ENCODE data around the gene CST8.

The CST8 gene

GRCh38 chr20:23503649-23504048 lies 12.7 kb downstream of the CST8 start:
- H3K4me3 ChIP-seq (ENCODE audit: low read depth, low read length) = no peak overlapping the region
- in situ Hi-C loops (cut with HindIII; ENCODE audit: low sequenced_read_pairs) = no loop called here
- DNase-seq (ENCODE audit: low read depth) = no peak
- TF ChIP-seq CTCF (IDR thresholded peaks at IDR 0.05; ENCODE audit: low read depth, low read length, missing control alignments) = no peak

- no peak overlapping the region for H3K4me3 ChIP-seq (ENCODE audit: low read depth, low read length)
- in situ Hi-C loops (cut with HindIII; ENCODE audit: low sequenced_read_pairs) = no loop called here
- no peak for TF ChIP-seq CTCF (IDR thresholded peaks at IDR 0.05; ENCODE audit: low read depth, low read length, missing control alignments)
- no peak for DNase-seq (ENCODE audit: low read depth)
These were observed 16.4 kb downstream of the CST8 start for GRCh38 chr20:23507346-23507745.

DNA sequence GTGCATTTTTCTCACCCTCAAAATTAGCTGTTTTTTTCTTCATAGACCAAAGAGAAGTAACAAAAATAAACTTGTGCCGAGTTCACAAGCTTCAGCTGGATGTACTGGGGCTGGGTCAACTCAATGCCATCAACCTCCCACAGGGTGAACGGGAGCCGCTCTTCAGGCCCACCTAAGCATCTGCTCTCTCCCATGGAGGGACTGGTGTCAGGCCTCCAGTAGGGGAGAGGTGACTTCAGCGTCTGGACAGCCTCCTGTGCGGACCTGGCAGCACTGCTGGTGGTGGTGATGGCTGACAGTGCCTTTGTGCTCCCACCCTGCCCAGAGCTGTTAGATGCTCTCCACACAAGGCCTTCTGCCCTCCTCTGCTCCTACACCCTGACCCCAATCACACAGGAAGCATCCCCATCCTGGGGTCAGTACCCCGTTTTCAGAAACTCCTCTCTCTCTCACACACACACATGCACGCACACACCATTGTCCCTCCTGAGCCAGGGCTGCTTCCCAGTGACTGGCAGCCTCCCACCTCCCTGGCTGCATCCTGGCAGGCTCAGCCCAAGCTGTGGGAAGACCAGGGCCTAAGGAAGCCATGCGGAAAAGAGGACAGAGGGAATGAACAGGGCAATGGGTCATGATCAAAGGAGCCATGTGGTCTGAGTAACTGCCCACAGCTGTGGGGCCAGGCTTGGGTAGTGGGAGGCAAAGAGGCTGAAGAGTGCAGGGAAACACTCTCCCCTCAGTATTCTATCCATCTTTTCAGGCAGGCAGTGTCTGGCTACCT lies 17.7 kb downstream of the CST8 start:
- in situ Hi-C loops (cut with HindIII; ENCODE audit: low sequenced_read_pairs) = no loop called here
- no peak for TF ChIP-seq CTCF (IDR thresholded peaks at IDR 0.05; ENCODE audit: low read depth, low read length, missing control alignments)
- no peak overlapping the region for H3K4me3 ChIP-seq (ENCODE audit: low read depth, low read length)
- no peak for DNase-seq (ENCODE audit: low read depth)

- TF ChIP-seq CTCF (IDR thresholded peaks at IDR 0.05; ENCODE audit: low read depth, low read length, missing control alignments) = no peak
- in situ Hi-C loops (cut with HindIII; ENCODE audit: low sequenced_read_pairs) = no loop called here
- H3K4me3 ChIP-seq (ENCODE audit: low read depth, low read length) = no peak overlapping the region
- no peak for DNase-seq (ENCODE audit: low read depth)
These were observed 18.5 kb downstream of the CST8 start for GRCh38 chr20:23509247-23509913.

GRCh38 chr20:23510000-23510590 lies 19.2 kb downstream of the CST8 start:
- H3K4me3 ChIP-seq (ENCODE audit: low read depth, low read length) = no peak overlapping the region
- in situ Hi-C loops (cut with HindIII; ENCODE audit: low sequenced_read_pairs) = no loop called here
- no peak for TF ChIP-seq CTCF (IDR thresholded peaks at IDR 0.05; ENCODE audit: low read depth, low read length, missing control alignments)
- DNase-seq (ENCODE audit: low read depth) = no peak

GRCh38 chr20:23513164-23513563 lies 22.2 kb downstream of the CST8 start:
- no peak overlapping the region for H3K4me3 ChIP-seq (ENCODE audit: low read depth, low read length)
- in situ Hi-C loops (cut with HindIII; ENCODE audit: low sequenced_read_pairs) = no loop called here
- no peak for DNase-seq (ENCODE audit: low read depth)
- no peak for TF ChIP-seq CTCF (IDR thresholded peaks at IDR 0.05; ENCODE audit: low read depth, low read length, missing control alignments)
